BJ (cell line): Measurements from ENCODE around the gene ACOX3. TPM values are rescaled to one million over a fixed set of nuclear protein-coding genes. Genes with fewer than 3 reads are reported as not detected.
"Not testable (repeated sequence)": the region's sequence is repeated elsewhere in the genome, so short reads cannot be mapped to it uniquely, and the experiment has no call there.

Experiments
- CTCF ChIA-PET: fragments of 350-600 bp; formaldehyde crosslinking; extraction: SDS; loops from one replicate; lab custom pipeline; 2021; ENCODE audit warnings: antibody characterized with exemption, inconsistent platforms; lab: Yijun Ruan, JAX
- POLR2A ChIA-PET: fragments of 300-600 bp; sonication (Branson Sonifier 250); formaldehyde crosslinking; extraction: SDS; loops from one replicate; lab custom pipeline; 2021; ENCODE audit warnings: antibody characterized with exemption; lab: Charles Lee
- DNase-seq: peaks from one replicate; pipeline ENCODE4 v3.0.0-alpha.2; 2011; ENCODE audit warnings: low read depth
- H3K27me3 ChIP-seq: 2 replicates; pipeline ENCODE4 v1.6.0; 2011; ENCODE audit warnings: low read length; ENCODE audit not compliant: control insufficient read depth, insufficient read depth
- H3K36me3 ChIP-seq: 2 replicates; pipeline ENCODE4 v1.5.1; 2011; ENCODE audit warnings: low read length; ENCODE audit not compliant: control insufficient read depth, insufficient read depth
- H3K4me3 ChIP-seq: 2 replicates; pipeline ENCODE4 v1.5.1; 2011; ENCODE audit warnings: low read depth, mild to moderate bottlenecking, control low read depth, low read length
- CTCF ChIP-seq: IDR thresholded peaks from 2 replicates; pipeline ENCODE4 v1.5.1; 2011; ENCODE audit warnings: low read depth, mild to moderate bottlenecking, control low read depth, inconsistent platforms, low read length, moderate library complexity; ENCODE audit not compliant: insufficient read depth
- polyA plus RNA-seq: library from polyadenylated mRNA; depleted of rRNA; stranded (reverse); fragments of >200 nt; gene quantifications from 2 replicates; pipeline ENCODE4 v1.2.3, GENCODE V29; 2011

Gene ACOX3
- polyA plus RNA-seq, 1 experiment: 10.2 TPM

GRCh38 chr4:8387194-8387593, 53.3 kb downstream of the ACOX3 start:
- H3K36me3 ChIP-seq: peaks cover 25% of the 10 kb centered on the region
- H3K4me3 ChIP-seq: no peak overlapping the region
- POLR2A ChIA-PET: no interaction called here
- CTCF ChIA-PET: no interaction called here
- DNase-seq: no peak
- no peaks in the 10 kb centered on the region for H3K27me3 ChIP-seq
- no peak for TF ChIP-seq CTCF

GRCh38 chr4:8386731-8387130, 53.8 kb downstream of the ACOX3 start:
- TF ChIP-seq CTCF: no peak
- H3K27me3 ChIP-seq: no peaks in the 10 kb centered on the region
- peaks cover 25% of the 10 kb centered on the region for H3K36me3 ChIP-seq
- POLR2A ChIA-PET: no interaction called here
- no peak overlapping the region for H3K4me3 ChIP-seq
- CTCF ChIA-PET: no interaction called here
- DNase-seq: no peak

- H3K27me3 ChIP-seq, DNase-seq, POLR2A ChIA-PET, H3K4me3 ChIP-seq, CTCF ChIA-PET: not testable (repeated sequence)
- H3K36me3 ChIP-seq: peaks cover 25% of the 10 kb centered on the region
Observed at GRCh38 chr4:8386131-8386530, 54.4 kb downstream of the ACOX3 start.

- ChIA-PET CTCF (no interaction called here), POLR2A (no interaction called here)
Observed at GRCh38 chr4:8385611-8386010, 54.9 kb downstream of the ACOX3 start.

GRCh38 chr4:8385106-8385505, 55.4 kb downstream of the ACOX3 start:
- POLR2A ChIA-PET: no interaction called here
- no peak for DNase-seq
- H3K4me3 ChIP-seq: no peak overlapping the region
- no peaks in the 10 kb centered on the region for H3K27me3 ChIP-seq
- TF ChIP-seq CTCF: no peak
- peaks cover 24% of the 10 kb centered on the region for H3K36me3 ChIP-seq
- CTCF ChIA-PET: no interaction called here

More at GRCh38 chr4:8385611-8386010, 54.9 kb downstream of the ACOX3 start:
- DNase-seq: no peak
- peaks cover 25% of the 10 kb centered on the region for H3K36me3 ChIP-seq
- no peaks in the 10 kb centered on the region for H3K27me3 ChIP-seq
- no peak overlapping the region for H3K4me3 ChIP-seq
- no peak for TF ChIP-seq CTCF

GRCh38 chr4:8384397-8385060, 56.0 kb downstream of the ACOX3 start:
- no peak for DNase-seq
- TF ChIP-seq CTCF: no peak
- H3K4me3 ChIP-seq: no peak overlapping the region
- ChIA-PET CTCF (no interaction called here), POLR2A (no interaction called here)
- no peaks in the 10 kb centered on the region for H3K27me3 ChIP-seq
- H3K36me3 ChIP-seq: peaks cover 24% of the 10 kb centered on the region
